GM18498 (cell line): Measurements from ENCODE around the gene MAGI2.

Source experiments
- ATAC-seq: cut with Tn5 transposase; IDR thresholded peaks from one replicate; pipeline ENCODE4 v1.9.1; 2021; ENCODE audit warnings: mild to moderate bottlenecking, moderate library complexity; ENCODE audit not compliant: unreplicated experiment

Gene MAGI2

DNA sequence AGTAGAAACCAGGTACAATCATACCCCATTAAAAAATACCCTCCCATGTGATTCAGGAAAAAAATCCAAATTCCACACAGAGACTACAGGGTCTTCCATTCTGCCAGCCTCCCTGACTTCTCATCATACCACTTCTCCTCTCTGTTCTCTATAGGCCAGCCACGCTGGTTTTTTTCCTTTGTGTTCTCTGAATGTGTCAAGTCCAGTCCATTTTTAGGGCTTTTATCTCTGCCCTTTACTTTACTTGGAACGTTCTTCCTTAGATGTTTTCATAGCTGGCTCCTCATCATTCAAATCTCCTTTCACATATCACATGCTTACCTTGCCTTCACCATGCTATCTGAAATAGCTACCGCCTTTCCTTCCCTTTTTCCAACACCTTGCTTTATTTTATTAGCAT, 1057.3 kb downstream of the MAGI2 start:
- ATAC-seq, result no peak

GRCh38 chr7:78395298-78396036, 1058.0 kb downstream of the MAGI2 start:
- ATAC-seq, result no peak

DNA sequence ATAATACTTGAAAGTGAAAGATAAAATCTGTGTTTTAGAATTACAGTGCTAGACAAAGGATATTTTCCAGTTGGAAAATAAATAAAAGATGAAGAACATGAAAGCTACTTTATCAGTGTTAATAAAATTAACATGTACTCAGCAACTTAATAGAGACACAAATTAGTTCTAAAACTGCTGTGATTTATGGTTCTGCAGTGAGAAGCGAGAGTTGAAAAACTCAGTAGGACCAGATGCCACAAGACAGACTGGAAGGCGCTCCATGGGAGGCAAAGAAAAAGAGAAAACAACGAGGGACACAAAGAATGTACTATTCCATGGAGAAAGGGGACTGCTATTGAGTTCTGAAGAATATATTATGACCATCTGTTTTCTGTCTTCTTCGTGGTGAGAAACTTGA, 1064.4 kb downstream of the MAGI2 start:
- no peak for ATAC-seq

DNA sequence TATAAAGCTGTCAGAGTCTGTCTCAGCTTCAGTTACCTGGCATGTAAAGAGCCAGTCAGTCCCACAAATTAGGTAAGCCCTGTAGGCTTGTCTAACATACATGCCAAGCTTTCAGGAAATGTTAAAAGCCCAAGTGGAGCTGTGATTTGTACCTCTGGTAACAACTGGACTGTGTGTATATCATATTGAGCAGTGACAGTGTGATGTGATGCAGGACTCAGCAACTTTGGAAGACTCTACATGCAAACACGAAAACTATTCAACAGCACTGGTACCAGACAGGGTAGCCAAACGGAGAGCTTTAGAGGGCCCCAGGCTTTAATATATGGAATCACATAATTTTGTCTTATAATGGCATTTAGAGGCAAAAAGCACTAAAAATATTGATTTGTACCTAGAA, 1066.9 kb downstream of the MAGI2 start:
- ATAC-seq, result no peak

- ATAC-seq, result no peak
Measured at GRCh38 chr7:78383096-78383880, 1070.2 kb downstream of the MAGI2 start.

DNA sequence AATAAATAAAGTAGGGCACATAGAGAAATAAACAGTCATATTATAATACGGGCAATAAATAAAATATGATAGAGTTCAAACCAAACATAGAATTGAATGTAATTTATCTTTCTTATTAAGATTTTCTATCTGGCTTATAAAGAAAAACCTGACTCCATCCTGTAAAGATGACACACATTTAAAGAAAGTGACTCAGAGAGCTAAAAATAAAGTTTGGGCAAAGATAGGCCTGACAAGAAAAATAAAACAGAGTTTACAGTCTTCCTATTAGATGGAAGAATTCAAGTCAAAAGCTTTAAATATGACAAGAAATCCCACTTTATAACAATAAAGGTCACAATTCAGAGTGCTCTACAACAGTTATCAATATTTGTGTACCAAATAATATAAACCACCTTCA, 1074.3 kb downstream of the MAGI2 start:
- no peak for ATAC-seq

GRCh38 chr7:78377532-78377931, 1075.9 kb downstream of the MAGI2 start:
- no peak for ATAC-seq

DNA sequence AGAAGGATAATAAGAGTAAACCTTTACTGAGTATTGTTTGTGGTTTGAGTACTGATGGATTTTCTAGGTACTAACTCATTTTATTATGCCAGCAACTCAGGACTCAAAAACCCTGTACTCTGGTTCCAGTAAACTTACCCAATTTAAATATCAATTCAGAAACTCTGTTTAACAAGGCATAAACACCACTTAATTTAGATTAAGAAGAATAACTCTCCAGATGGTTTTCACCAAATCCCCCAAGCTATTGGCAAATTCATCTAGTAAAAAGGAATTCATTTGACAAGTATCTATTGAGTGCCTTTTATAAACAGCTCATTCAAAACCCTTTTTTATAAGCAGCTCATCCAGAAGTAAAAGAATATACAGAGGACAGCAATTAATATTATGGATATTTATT, 1082.5 kb downstream of the MAGI2 start:
- no peak for ATAC-seq

DNA sequence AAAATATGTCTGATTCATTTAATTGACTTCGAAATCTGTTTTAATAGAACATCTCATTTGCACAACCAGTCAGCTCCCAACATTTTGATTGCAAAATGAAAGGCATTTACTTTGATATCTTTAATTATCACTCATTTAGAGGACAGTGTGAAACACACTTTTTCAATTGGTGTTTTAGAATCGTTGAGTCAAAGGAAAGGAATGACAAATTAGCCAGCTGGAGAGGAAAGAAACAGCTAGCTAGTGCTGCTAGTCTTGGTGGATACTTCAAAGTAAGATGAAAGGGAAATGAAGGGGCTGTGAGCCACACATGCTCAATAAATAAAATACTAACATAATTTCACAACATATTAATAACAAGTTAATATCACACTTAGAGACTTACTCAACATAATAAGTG, 1084.7 kb downstream of the MAGI2 start:
- ATAC-seq, result no peak

DNA sequence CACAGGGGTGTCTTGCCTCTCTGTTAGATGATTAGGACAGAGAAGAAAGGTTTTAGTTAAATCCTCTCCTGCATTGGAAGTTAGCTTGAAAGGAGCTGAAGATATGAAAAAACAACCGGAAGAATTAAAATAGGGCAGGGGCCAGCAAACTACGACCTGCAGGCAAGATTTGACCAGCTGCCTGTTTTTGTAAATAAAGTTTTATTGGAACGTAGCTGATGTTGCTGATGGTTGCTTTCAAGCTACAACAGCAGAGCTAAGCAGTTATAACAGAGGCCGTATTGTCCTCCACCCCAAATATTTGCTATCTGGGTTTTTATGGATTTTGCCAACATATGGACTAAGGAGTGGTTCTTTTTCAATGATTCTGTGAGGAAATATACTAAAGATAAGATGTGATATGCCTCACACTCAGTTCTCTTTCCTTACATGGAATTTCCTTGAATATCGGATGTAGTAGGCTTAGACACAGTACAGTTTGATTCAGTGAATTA, 1086.1 kb downstream of the MAGI2 start:
- no peak for ATAC-seq

DNA sequence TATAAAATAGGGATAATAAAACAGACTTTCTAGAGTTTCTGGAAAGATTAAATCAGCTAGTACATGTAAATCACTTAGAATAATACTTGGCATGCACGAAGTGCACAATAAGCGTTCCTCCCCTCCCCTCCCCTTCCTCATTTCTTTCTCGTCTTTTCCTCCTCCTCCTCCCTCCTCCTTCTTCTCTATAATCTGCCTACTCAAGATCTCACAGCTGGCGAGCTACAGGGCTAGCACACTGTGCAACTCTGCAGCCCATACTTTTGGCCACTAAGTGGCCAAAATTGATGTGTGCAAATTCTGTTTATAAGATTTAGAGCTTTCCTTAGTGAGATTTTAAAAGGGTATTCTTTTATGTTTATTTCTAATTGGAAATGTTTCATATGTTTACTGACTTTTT, 1089.6 kb downstream of the MAGI2 start:
- ATAC-seq, result no peak

DNA sequence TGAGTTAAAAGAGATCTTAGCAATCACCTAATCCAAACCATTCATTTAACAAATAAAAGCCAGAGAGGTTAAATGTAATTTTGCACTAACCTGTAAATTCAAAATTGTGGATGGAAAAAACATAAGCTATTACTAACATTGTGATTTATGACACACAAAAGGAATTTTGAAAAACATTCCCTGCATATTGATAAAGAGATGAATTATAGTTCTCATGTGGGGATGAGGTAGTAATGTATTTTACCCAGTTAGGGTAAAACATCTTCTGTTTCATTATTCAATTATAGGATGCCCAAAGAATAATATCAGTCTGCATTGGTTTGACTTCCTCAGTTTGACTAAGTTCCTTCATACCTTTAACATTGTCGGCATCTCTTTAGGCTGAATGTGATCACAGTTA, 1093.6 kb downstream of the MAGI2 start:
- ATAC-seq, result no peak

DNA sequence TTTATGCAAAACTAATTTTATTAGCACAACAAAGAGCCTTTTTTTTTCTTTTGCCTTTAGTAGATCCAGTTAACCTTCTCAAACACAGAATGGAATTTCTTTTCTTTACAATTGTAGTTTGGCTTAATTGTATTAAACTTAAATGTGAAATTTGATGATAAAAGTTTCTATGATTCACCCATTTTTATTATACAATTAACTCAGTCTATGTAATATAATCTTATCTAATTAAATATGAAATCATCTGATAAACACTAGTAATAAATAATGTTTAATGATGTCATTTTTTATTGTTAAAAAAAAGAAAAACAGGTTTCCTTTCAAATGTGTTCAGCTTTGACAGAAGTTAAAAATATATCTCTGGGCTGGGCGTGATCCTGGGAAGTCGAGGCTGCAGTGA, 1095.8 kb downstream of the MAGI2 start:
- ATAC-seq, result no peak

DNA sequence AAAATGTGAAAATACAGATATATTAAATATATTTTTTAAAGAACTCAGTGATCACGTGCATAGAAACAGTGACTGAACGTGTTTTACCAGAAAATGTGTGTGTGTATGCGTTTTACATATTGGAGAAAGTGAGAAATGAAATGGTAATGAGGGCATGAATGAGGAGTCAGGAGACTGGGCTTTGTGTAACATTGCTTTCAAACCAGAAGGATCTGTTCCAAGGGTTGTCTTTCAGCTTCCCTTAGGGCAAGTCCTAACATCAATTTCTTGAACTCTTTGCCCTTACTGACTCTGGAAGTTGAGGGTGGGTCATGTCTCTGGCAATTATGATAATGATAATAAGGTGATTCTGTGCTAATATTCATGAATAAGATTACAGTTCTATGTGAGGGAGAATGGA, 1097.6 kb downstream of the MAGI2 start:
- no peak for ATAC-seq

GRCh38 chr7:78350926-78351325, 1102.5 kb downstream of the MAGI2 start:
- ATAC-seq, result no peak

DNA sequence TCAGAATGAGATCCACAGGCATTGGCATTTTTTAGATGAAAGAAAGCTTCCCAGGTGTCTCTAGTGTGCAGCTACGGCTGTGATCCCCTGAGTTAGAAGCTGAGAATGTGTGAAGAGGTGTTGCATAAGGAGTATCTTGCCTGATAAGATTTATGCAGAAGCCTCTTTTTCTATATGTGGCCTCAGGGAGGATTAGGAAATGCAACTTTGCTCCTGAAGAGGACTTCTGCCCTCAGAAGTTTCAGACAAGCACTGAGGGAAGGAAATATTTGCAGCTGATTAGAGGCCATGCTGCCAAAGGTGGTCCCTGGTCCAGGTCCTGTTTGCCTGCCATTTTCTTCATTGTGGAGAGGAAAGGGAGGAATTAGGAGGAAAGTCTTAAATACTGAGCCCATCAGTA, 1103.1 kb downstream of the MAGI2 start:
- no peak for ATAC-seq

- no peak for ATAC-seq
Measured at GRCh38 chr7:78346827-78347226, 1106.6 kb downstream of the MAGI2 start.

GRCh38 chr7:78345979-78346378, 1107.5 kb downstream of the MAGI2 start:
- no peak for ATAC-seq

DNA sequence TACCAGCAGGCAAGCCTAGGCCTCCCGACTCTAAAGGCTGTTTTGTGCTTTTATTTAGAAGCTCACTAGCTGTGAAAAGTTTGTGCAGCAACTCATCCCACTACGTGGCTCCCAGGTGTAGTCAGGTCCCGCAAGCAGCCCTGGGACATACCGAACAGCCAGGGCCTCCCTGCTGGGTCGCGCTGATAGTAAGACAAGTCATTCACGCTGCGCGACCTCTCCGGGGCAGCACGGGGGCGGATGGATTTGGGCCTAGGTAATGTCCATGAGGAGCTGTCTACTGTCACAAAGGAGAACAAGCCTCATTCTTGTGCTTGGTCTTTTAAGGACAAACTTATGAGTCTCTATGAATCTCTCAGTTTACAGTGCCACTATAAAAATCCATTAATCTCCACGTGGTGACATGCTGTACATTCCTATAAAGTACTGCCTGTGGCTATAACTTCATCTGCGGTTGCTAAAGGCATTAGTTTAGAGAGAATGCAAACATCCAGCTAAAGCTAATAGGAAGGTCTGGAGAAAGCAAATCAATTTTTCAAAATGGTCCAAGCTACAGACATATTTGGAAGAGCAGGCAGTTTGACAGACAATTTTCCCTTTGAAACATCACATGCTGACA, 1108.1 kb downstream of the MAGI2 start:
- no peak for ATAC-seq

DNA sequence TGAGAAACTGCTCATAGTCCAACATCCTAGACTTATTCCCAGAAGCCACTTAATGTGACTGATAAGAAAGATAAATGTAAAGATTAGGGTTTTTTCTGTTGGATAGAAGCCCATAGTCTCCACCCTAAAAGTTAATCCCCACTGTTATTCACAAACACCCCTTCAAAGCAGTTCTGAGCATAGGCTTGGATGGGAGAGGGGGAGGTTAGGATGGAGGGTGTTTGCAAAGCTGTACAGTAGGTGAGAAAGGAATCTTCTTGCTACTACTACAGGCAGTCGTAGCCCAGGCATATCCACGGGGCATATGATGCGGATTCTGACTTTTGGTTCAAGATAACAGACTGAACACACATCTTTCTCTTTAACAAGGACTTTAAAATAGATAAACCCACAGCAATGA, 1119.0 kb downstream of the MAGI2 start:
- ATAC-seq, result no peak

DNA sequence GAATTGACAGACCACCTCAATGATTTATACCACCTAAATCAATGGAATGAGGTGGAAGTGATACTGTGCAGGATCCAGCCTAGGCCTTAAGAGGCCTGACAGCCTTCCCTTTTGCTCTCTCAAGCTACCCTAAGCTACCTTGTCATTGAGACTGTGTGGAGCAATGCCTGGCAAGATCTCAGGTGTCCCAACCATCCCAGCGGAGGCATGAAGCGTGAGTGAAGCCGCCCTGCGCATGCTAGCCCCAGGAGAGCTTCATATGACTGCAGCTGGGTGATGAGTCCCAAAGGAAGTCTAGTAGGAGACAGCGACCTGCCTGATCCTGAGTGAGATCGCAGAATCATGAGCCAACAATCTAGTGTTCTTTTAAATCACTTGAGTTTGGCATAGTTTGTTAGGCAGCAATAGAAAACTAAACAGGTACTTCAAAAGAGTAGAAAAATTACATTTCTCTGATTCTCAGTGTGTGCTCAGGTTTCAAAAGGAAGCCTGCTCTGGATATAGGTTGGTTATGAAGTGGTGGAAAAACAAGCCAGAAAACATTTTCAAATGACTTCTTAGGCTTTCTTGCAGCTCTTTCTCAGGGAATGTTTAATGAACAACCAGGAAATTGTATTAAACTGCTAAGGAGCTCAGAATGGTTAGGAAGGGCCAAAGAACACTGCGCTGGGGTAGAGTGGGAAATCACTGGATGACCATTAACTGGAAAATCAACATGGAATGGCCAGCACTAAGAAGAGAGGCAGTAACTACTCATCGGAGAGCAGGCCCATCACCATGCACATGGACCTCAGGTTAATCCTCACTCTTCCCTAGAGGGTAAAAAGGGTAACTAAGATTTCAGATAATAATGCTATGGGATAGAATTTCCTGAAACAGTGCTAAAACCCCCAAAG, 1119.7 kb downstream of the MAGI2 start:
- no peak for ATAC-seq
